Gastrocnemius medialis (tissue), 4 donors: Measurements from ENCODE around the gene TNFRSF13B.

Experiments used
- POLR2A ChIP-seq, 2 donors: fragments of 450-650 bp; IDR thresholded peaks; one replicate each; pipeline ENCODE4 v1.6.1; 2017; ENCODE audit warnings: antibody characterized with exemption in 2 of 2, mild to moderate bottlenecking in 2 of 2, moderate library complexity in 2 of 2
- TF ChIP-seq, protein P1 (sequence below), 5 experiments: fragments of 450-650 bp in 3 of 5; fragments of 200-600 bp in 2 of 5; sonication (generic) in 2 of 5; IDR thresholded peaks in 4 of 5; conservative IDR thresholded peaks in 1 of 5; 1 replicate in 4 of 5; 2 replicates in 1 of 5; pipeline ENCODE4 v1.5.1; 2016 to 2019; ENCODE audit warnings: antibody characterized with exemption in 5 of 5, mild to moderate bottlenecking in 3 of 5, moderate library complexity in 3 of 5

- TF ChIP-seq, protein P1, sequence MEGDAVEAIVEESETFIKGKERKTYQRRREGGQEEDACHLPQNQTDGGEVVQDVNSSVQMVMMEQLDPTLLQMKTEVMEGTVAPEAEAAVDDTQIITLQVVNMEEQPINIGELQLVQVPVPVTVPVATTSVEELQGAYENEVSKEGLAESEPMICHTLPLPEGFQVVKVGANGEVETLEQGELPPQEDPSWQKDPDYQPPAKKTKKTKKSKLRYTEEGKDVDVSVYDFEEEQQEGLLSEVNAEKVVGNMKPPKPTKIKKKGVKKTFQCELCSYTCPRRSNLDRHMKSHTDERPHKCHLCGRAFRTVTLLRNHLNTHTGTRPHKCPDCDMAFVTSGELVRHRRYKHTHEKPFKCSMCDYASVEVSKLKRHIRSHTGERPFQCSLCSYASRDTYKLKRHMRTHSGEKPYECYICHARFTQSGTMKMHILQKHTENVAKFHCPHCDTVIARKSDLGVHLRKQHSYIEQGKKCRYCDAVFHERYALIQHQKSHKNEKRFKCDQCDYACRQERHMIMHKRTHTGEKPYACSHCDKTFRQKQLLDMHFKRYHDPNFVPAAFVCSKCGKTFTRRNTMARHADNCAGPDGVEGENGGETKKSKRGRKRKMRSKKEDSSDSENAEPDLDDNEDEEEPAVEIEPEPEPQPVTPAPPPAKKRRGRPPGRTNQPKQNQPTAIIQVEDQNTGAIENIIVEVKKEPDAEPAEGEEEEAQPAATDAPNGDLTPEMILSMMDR (IDR thresholded peaks at IDR 0.05 in 4 of 5, conservative IDR thresholded peaks at IDR 0.05 in 1 of 5) = no peak
- no peak for TF ChIP-seq POLR2A (IDR thresholded peaks at IDR 0.05)
Observed at GRCh38 chr17:16923904-16924695, 47.8 kb downstream of the TNFRSF13B start.
